Gastroesophageal sphincter (tissue), 4 donors: ENCODE data around the gene PRELP. TPM values are rescaled to one million over a fixed set of nuclear protein-coding genes. Genes with fewer than 3 reads are reported as not detected.
"Not testable (repeated sequence)": the region's sequence is repeated elsewhere in the genome, so short reads cannot be mapped to it uniquely, and the experiment has no call there.

Source experiments
- ATAC-seq: fragments of 150-250 bp; one replicate; pipeline ENCODE4 v1.9.1; 2016; ENCODE audit warnings: mild to moderate bottlenecking, moderate library complexity
- H3K27ac ChIP-seq, 4 donors: fragments of 200-600 bp; sonication (generic) in 3 of 4; 1 replicate in 3 of 4; 2 replicates in 1 of 4; pipeline ENCODE4 v1.5.1; 2016 to 2019
- H3K27me3 ChIP-seq: fragments of 200-600 bp; sonication (generic); one replicate; pipeline ENCODE4 v1.5.1; 2019
- H3K36me3 ChIP-seq, 2 donors: fragments of 200-600 bp; sonication (generic); one replicate each; pipeline ENCODE4 v1.5.1; 2019; ENCODE audit warnings: control low read depth in 1 of 2
- H3K4me1 ChIP-seq, 3 donors: fragments of 200-600 bp; sonication (generic); 1 replicate in 2 of 3; 2 replicates in 1 of 3; pipeline ENCODE4 v1.5.1; 2016 to 2019; ENCODE audit warnings: control low read depth in 2 of 3
- H3K4me3 ChIP-seq, 2 donors: fragments of 200-600 bp; sonication (generic); one replicate each; pipeline ENCODE4 v1.5.1; 2019; ENCODE audit warnings: mild to moderate bottlenecking in 1 of 2, moderate library complexity in 1 of 2
- H3K9me3 ChIP-seq, 3 donors: fragments of 200-600 bp; sonication (generic); one replicate each; pipeline ENCODE4 v1.5.1; 2017 to 2019; ENCODE audit warnings: control low read depth in 2 of 3
- CTCF ChIP-seq, 4 experiments: fragments of 200-600 bp in 2 of 4; fragments of 450-650 bp in 2 of 4; sonication (generic) in 1 of 4; IDR thresholded peaks; one replicate each; pipeline ENCODE4 v1.5.1; 2017 to 2019; ENCODE audit warnings: antibody characterized with exemption in 4 of 4, mild to moderate bottlenecking in 2 of 4, moderate library complexity in 2 of 4
- EP300 ChIP-seq: sonication (generic); formaldehyde crosslinking; IDR thresholded peaks from one replicate; pipeline ENCODE4 v1.6.1; 2017; ENCODE audit warnings: antibody characterized with exemption, mild to moderate bottlenecking
- POLR2A ChIP-seq, 2 donors: fragments of 450-650 bp; IDR thresholded peaks; one replicate each; pipeline ENCODE4 v1.6.1; 2017; ENCODE audit warnings: antibody characterized with exemption in 2 of 2, mild to moderate bottlenecking in 2 of 2, moderate library complexity in 1 of 2
- POLR2AphosphoS5 ChIP-seq: sonication (generic); formaldehyde crosslinking; IDR thresholded peaks from one replicate; pipeline ENCODE4 v1.6.1; 2017; ENCODE audit warnings: antibody characterized with exemption
- WGBS, 2 donors: methylation state at CpG; one replicate each; pipeline ENCODE4 v1.1.5; 2018; ENCODE audit warnings: low coverage in 1 of 2; 5-methylcytosine and 5-hydroxymethylcytosine counted together
- total RNA-seq, 4 donors: library from RNA; depleted of rRNA; stranded (reverse); fragments of >200 nt; gene quantifications; one replicate each; pipeline ENCODE4 v1.1.0, GENCODE V29; 2016

PRELP gene
- total RNA-seq, 4 donors from 2014 or later: 63.9 to 149 (median 66.1) TPM

- H3K4me1 ChIP-seq: peaks cover 24 to 75% (median 48%) of the 10 kb centered on the region in 3 donors
- ATAC-seq: peak; percentile 75
- WGBS, 2 donors: 20 to 100% methylated on average over 1 to 2 of the region's 11 CpGs
Observed at GRCh38 chr1:203465146-203465798, 10.3 kb upstream of the PRELP start.

GRCh38 chr1:203465948-203466347 lies 9.7 kb upstream of the PRELP start:
- Histone ChIP-seq H3K4me1 (peaks cover 24 to 78% (median 48%) of the 10 kb centered on the region in 3 donors), H3K9me3 (no peaks in the 10 kb centered on the region), H3K27me3 (no peaks in the 10 kb centered on the region), H3K36me3 (no peaks in the 10 kb centered on the region), H3K4me3 (no peak overlapping the region), H3K27ac (peak overlapping the region; percentile 91 to 96 (median 92))
- WGBS, 2 donors: 6 to 15% methylated on average over 3 to 4 of the region's 7 CpGs
- TF ChIP-seq EP300 (no peak), POLR2A (IDR thresholded peaks at IDR 0.05) (peak in 1 of 2 donors; percentile 15), POLR2AphosphoS5 (no peak), CTCF (IDR thresholded peaks at IDR 0.05) (peak in 1 of 4 experiments; percentile 17)
- ATAC-seq: peak; percentile 58

More at GRCh38 chr1:203465146-203465798, 10.3 kb upstream of the PRELP start:
- no peaks in the 10 kb centered on the region for H3K27me3 ChIP-seq
- no peaks in the 10 kb centered on the region for H3K36me3 ChIP-seq
- TF ChIP-seq EP300: peak; percentile 70
- TF ChIP-seq POLR2AphosphoS5: peak; percentile 81
- no peak for TF ChIP-seq CTCF (IDR thresholded peaks at IDR 0.05)
- no peak for TF ChIP-seq POLR2A (IDR thresholded peaks at IDR 0.05)
- no peaks in the 10 kb centered on the region for H3K9me3 ChIP-seq
- H3K4me3 ChIP-seq: no peak overlapping the region
- H3K27ac ChIP-seq: peak overlapping the region; percentile 91 to 96 (median 92)

- H3K27me3 ChIP-seq, ATAC-seq, H3K36me3 ChIP-seq, H3K4me3 ChIP-seq, H3K9me3 ChIP-seq: not testable (repeated sequence)
- WGBS, 2 donors: 20 to 62% methylated on average over 4 to 9 of the region's 13 CpGs
- peaks cover 24 to 73% (median 48%) of the 10 kb centered on the region in 3 donors for H3K4me1 ChIP-seq
- H3K27ac ChIP-seq: peak overlapping the region; percentile 91 to 96 (median 92)
Observed at GRCh38 chr1:203466906-203467549, 8.6 kb upstream of the PRELP start.

GRCh38 chr1:203467550-203467921 lies 8.1 kb upstream of the PRELP start:
- Histone ChIP-seq H3K4me3 (no peak overlapping the region), H3K36me3 (no peaks in the 10 kb centered on the region), H3K27ac (peak overlapping the region; percentile 91 to 96 (median 92)), H3K27me3 (no peaks in the 10 kb centered on the region), H3K9me3 (no peaks in the 10 kb centered on the region), H3K4me1 (peaks cover 24 to 68% (median 48%) of the 10 kb centered on the region in 3 donors)
- 49 to 60% methylated on average over 9 of the region's 9 CpGs for WGBS, 2 donors
- TF ChIP-seq EP300: no peak
- TF ChIP-seq POLR2A (IDR thresholded peaks at IDR 0.05): no peak
- TF ChIP-seq CTCF (IDR thresholded peaks at IDR 0.05): no peak
- TF ChIP-seq POLR2AphosphoS5: no peak
- ATAC-seq: peak; percentile 47

- no peak for ATAC-seq
- Histone ChIP-seq H3K36me3 (no peaks in the 10 kb centered on the region), H3K4me1 (peaks cover 24 to 62% (median 44%) of the 10 kb centered on the region in 3 donors), H3K27me3 (no peaks in the 10 kb centered on the region), H3K9me3 (no peaks in the 10 kb centered on the region), H3K4me3 (no peak overlapping the region), H3K27ac (peak overlapping the region in 2 of 4 donors; percentile 91 to 93)
- TF ChIP-seq POLR2A (IDR thresholded peaks at IDR 0.05) (no peak), CTCF (IDR thresholded peaks at IDR 0.05) (no peak), POLR2AphosphoS5 (no peak), EP300 (no peak)
- WGBS, 2 donors: 100% methylated on average over 1 of the region's 2 CpGs; no CpG with 5 or more reads in 1 of the 2 donors
Observed at GRCh38 chr1:203468326-203468725, 7.3 kb upstream of the PRELP start.
